Endothelial cell of umbilical vein (primary cell): ENCODE measurements around the gene SLC4A4. TPM values are rescaled to one million over a fixed set of nuclear protein-coding genes. Genes with fewer than 3 reads are reported as not detected.

ENCODE experiments used
- BruUV-seq: library from RNA; stranded (reverse); fragments of 400-500 nt; replicated peaks from 2 replicates; lab custom pipeline; 2021; lab: Mats Ljungman, UMichigan
- CTCF ChIA-PET: fragments of 300-600, 350-600 bp; sonication (Branson Sonifier 250); formaldehyde crosslinking; loops from one replicate; lab custom pipeline; 2021; ENCODE audit warnings: antibody characterized with exemption, inconsistent platforms; lab: Charles Lee
- POLR2A ChIA-PET: fragments of 300-600, 350-600 bp; sonication (Branson Sonifier 250); formaldehyde crosslinking; loops from one replicate; lab custom pipeline; 2021; ENCODE audit warnings: antibody characterized with exemption, inconsistent platforms; lab: Charles Lee
- DNase-seq: peaks from one replicate; pipeline ENCODE4 v3.0.0-alpha.2; 2011; ENCODE audit warnings: low read depth, low spot score
- FAIRE-seq: peaks from 2 replicates; lab custom pipeline; 2011; peaks lifted over from hg19 to GRCh38; lab: Jason Lieb, UNC
- H2AFZ ChIP-seq: 2 replicates; pipeline ENCODE4 v1.6.0; 2012; ENCODE audit warnings: low read depth, low read length, control low read depth, inconsistent platforms
- H3K27ac ChIP-seq: 2 replicates; pipeline ENCODE4 v1.5.1; 2011; ENCODE audit warnings: low read depth, mild to moderate bottlenecking, control low read depth, low read length, moderate library complexity; ENCODE audit not compliant: insufficient read depth
- H3K27me3 ChIP-seq, 2 experiments: 2 replicates each; pipeline versions ENCODE4 v1.6.0 to v1.6.1; 2011; ENCODE audit warnings: low read length in 2 of 2, mixed read lengths in 1 of 2; ENCODE audit not compliant: control insufficient read depth in 2 of 2, insufficient read depth in 2 of 2
- H3K36me3 ChIP-seq, 2 experiments: 2 replicates in 1 of 2; 3 replicates in 1 of 2; pipeline ENCODE4 v1.5.1; 2011; ENCODE audit warnings: low read length in 2 of 2, mild to moderate bottlenecking in 1 of 2, moderate library complexity in 1 of 2; ENCODE audit not compliant: control insufficient read depth in 2 of 2, insufficient read depth in 2 of 2; ENCODE audit errors: extremely low read depth in 1 of 2
- H3K4me1 ChIP-seq: 3 replicates; pipeline ENCODE4 v1.5.1; 2011; ENCODE audit warnings: mild to moderate bottlenecking, low read length; ENCODE audit not compliant: control insufficient read depth, insufficient read depth; ENCODE audit errors: extremely low read depth
- H3K4me2 ChIP-seq: 2 replicates; pipeline ENCODE4 v1.6.1; 2011; ENCODE audit warnings: low read length, control low read depth, mixed read lengths; ENCODE audit not compliant: insufficient read depth
- H3K4me3 ChIP-seq, 3 experiments: fragments of 200-600 bp in 1 of 3; sonication (generic), shearing (Covaris generic) in 1 of 3; replicated peaks in 1 of 3; 2 replicates each; pipeline ENCODE4 v1.5.1; 2011 to 2016; ENCODE audit warnings: control low read depth in 3 of 3, low read length in 3 of 3, mild to moderate bottlenecking in 2 of 3, inconsistent platforms in 1 of 3, low read depth in 1 of 3, moderate library complexity in 1 of 3; ENCODE audit not compliant: insufficient read depth in 1 of 3
- H3K79me2 ChIP-seq: 2 replicates; pipeline ENCODE4 v1.6.0; 2012; ENCODE audit warnings: low read length, inconsistent platforms; ENCODE audit not compliant: control insufficient read depth, insufficient read depth
- H3K9ac ChIP-seq: replicated peaks from 2 replicates; pipeline ENCODE3; 2011; ENCODE audit warnings: low read length, control low read depth; ENCODE audit not compliant: insufficient read depth; ENCODE audit errors: extremely low read depth
- H3K9me1 ChIP-seq: replicated peaks from 3 replicates; pipeline ENCODE4 v1.6.0; 2011; ENCODE audit warnings: mild to moderate bottlenecking, low read length; ENCODE audit not compliant: control insufficient read depth, insufficient read depth; ENCODE audit errors: extremely low read depth
- H3K9me3 ChIP-seq: replicated peaks from 2 replicates; pipeline ENCODE4 v1.5.1; 2012; ENCODE audit warnings: low read length, inconsistent platforms; ENCODE audit not compliant: control insufficient read depth, insufficient read depth
- H4K20me1 ChIP-seq: replicated peaks from 2 replicates; pipeline ENCODE3; 2011; ENCODE audit warnings: mild to moderate bottlenecking, low read length; ENCODE audit not compliant: control insufficient read depth, insufficient read depth; ENCODE audit errors: extremely low read depth
- EZH2 ChIP-seq: IDR thresholded peaks from 2 replicates; pipeline ENCODE4 v1.6.1; 2012; ENCODE audit warnings: borderline replicate concordance, low read depth, mild to moderate bottlenecking, moderate library complexity, low read length, inconsistent platforms; ENCODE audit not compliant: severe bottlenecking
- FOS ChIP-seq: IDR thresholded peaks from 2 replicates; pipeline ENCODE4 v1.6.1; 2011; ENCODE audit warnings: mild to moderate bottlenecking, low read length, moderate library complexity, borderline replicate concordance; ENCODE audit not compliant: insufficient read depth
- GATA2 ChIP-seq: IDR thresholded peaks from 2 replicates; pipeline ENCODE4 v1.7.0; 2011; ENCODE audit warnings: low read depth, mild to moderate bottlenecking, moderate library complexity, mixed read lengths, low read length; ENCODE audit not compliant: insufficient read length, insufficient read depth
- JUN ChIP-seq: IDR thresholded peaks from 2 replicates; pipeline ENCODE4 v1.6.1; 2011; ENCODE audit warnings: borderline replicate concordance, low read depth; ENCODE audit not compliant: insufficient read length, insufficient read depth
- MYC ChIP-seq: IDR thresholded peaks from one replicate; pipeline ENCODE4 v1.6.1; 2011; ENCODE audit warnings: mild to moderate bottlenecking, low read depth, low read length
- POLR2A ChIP-seq: IDR thresholded peaks from 2 replicates; pipeline ENCODE4 v1.6.1; 2012; ENCODE audit warnings: low read depth, mild to moderate bottlenecking, control low read depth, low read length
- POLR2AphosphoS5 ChIP-seq: IDR thresholded peaks from 2 replicates; pipeline ENCODE4 v1.6.1; 2012; ENCODE audit warnings: low read depth, mild to moderate bottlenecking, control low read depth, low read length, moderate library complexity; ENCODE audit not compliant: insufficient read depth
- dilution Hi-C: fragments of 300-500 bp; cut with MboI; formaldehyde crosslinking; loops from one replicate; pipeline ENCODE4 v1.15.0; 2019; ENCODE audit warnings: low sequenced_read_pairs; ENCODE audit not compliant: extremely low pct_ligation_motif_present
- intact Hi-C: fragments of 100-400 bp; cut with micrococcal nuclease; formaldehyde crosslinking; loops from one replicate; pipeline ENCODE4 v1.10.0; 2022
- polyA plus RNA-seq, 4 experiments: library from polyadenylated mRNA; depleted of rRNA in 3 of 4; stranded (reverse) in 3 of 4; unstranded in 1 of 4; fragments of >200 nt; gene quantifications; 2 replicates each; pipeline versions ENCODE4 v1.2.1 to v1.2.3, GENCODE V29; 2011 to 2012; ENCODE audit warnings: missing spikeins in 1 of 4
- total RNA-seq: library from RNA; stranded (reverse); gene quantifications from 2 replicates; pipeline ENCODE4 v1.2.3, GENCODE V29; 2021
- TF ChIP-seq, protein P1 (sequence below), 2 donors: IDR thresholded peaks; 1 replicate in 1 of 2; 2 replicates in 1 of 2; pipeline ENCODE4 v1.5.1; 2011; ENCODE audit warnings: low read length in 2 of 2, mild to moderate bottlenecking in 2 of 2, moderate library complexity in 2 of 2, control low read depth in 1 of 2, inconsistent platforms in 1 of 2, low read depth in 1 of 2; ENCODE audit not compliant: insufficient read depth in 1 of 2; ENCODE audit errors: extremely low read depth in 1 of 2
- TF ChIP-seq, protein P2 (sequence below): IDR thresholded peaks from 2 replicates; pipeline ENCODE4 v1.6.1; 2011; ENCODE audit not compliant: insufficient read depth, insufficient read length

SLC4A4 gene
- total and polyA plus RNA-seq, 2 donors (not counting 3 experiments of a cell fraction or from before 2014, with no cell fraction given), result not detected

- no peaks in the 10 kb centered on the region for H3K4me1 ChIP-seq
- no peaks in the 10 kb centered on the region for H3K9me1 ChIP-seq
- BruUV-seq, result no TSS peak
- no peaks in the 10 kb centered on the region for H4K20me1 ChIP-seq
- POLR2A ChIA-PET, result no interaction called here
- H2AFZ ChIP-seq, result no peak overlapping the region
- TF ChIP-seq EZH2 (no peak), JUN (no peak), FOS (no peak), MYC (no peak), GATA2 (no peak), POLR2A (no peak), POLR2AphosphoS5 (no peak)
- TF ChIP-seq, protein P1, sequence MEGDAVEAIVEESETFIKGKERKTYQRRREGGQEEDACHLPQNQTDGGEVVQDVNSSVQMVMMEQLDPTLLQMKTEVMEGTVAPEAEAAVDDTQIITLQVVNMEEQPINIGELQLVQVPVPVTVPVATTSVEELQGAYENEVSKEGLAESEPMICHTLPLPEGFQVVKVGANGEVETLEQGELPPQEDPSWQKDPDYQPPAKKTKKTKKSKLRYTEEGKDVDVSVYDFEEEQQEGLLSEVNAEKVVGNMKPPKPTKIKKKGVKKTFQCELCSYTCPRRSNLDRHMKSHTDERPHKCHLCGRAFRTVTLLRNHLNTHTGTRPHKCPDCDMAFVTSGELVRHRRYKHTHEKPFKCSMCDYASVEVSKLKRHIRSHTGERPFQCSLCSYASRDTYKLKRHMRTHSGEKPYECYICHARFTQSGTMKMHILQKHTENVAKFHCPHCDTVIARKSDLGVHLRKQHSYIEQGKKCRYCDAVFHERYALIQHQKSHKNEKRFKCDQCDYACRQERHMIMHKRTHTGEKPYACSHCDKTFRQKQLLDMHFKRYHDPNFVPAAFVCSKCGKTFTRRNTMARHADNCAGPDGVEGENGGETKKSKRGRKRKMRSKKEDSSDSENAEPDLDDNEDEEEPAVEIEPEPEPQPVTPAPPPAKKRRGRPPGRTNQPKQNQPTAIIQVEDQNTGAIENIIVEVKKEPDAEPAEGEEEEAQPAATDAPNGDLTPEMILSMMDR (IDR thresholded peaks at IDR 0.05; ENCODE audit: extremely low read depth in 1 of 2, insufficient read depth in 1 of 2, low read depth in 1 of 2, low read length in 2 of 2), result no peak
- TF ChIP-seq, protein P2, sequence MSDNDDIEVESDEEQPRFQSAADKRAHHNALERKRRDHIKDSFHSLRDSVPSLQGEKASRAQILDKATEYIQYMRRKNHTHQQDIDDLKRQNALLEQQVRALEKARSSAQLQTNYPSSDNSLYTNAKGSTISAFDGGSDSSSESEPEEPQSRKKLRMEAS, result no peak
- H3K4me3 ChIP-seq, result no peak overlapping the region
- CTCF ChIA-PET, result no interaction called here
- no peak for DNase-seq
- no peak overlapping the region for H3K4me2 ChIP-seq
- H3K27ac ChIP-seq, result no peak overlapping the region
- H3K36me3 ChIP-seq, result no peaks in the 10 kb centered on the region
- intact Hi-C loops, result no loop called here
- no peaks in the 10 kb centered on the region for H3K27me3 ChIP-seq
- dilution Hi-C loops, result no loop called here
- H3K79me2 ChIP-seq, result no peaks in the 10 kb centered on the region
- FAIRE-seq, result no peak
- no peak overlapping the region for H3K9ac ChIP-seq
- no peaks in the 10 kb centered on the region for H3K9me3 ChIP-seq
Measured at GRCh38 chr4:71540749-71541269, 202.0 kb downstream of the SLC4A4 start.
